ENCODE data around the gene THPO. TPM values are rescaled to one million over a fixed set of nuclear protein-coding genes. Genes with fewer than 3 reads are reported as not detected.

Gene THPO
- polyA plus RNA-seq, 3 donors: not detected

DNA sequence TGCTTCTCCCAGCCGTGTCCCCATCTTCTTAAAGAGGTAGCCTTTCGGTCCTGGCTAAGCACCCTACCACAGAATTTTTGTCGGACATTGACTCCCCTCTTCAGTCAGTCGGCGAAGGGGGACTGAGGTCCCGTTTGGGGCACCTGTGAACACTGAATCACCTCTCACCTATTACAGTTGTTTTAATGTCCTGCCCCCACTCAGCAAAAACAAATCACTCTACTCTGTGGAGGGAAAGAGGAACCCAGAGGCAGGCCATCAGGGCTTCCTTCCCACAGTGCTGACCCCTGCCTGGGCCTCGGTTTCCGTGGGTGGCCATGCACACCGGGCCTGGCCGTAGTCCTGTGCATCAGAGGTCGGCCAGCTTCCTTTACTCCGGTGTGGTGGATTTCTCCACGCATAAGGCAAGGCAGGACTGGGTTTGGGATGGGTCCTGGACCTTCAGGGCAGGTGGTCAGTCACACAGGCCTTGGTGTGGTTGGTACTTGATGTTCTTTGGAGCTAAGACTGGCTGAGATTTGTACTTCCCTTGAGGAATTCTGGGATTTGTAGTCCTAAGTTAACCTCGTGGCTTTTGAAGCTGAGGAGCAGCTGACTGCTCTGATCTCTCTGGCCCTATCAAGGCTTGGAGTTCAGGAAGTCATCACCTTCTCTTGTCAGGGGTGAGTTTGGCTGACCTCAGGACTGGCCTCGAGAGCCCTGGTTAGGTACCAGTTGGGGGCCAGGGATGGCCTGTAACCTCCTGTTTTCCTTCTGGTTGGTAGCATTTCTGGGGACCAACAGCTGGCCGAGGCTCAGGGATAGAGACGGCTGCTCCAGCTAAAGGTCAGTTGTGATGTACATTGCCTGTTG, 41.2 kb downstream of the THPO start:
- Mint-ChIP-seq H3K27ac (peak overlapping the region; percentile 91 to 97 (median 97)), H3K36me3 (peaks cover 58 to 65% of the 10 kb centered on the region in 2 donors), H3K4me1 (peaks cover 51% of the 10 kb centered on the region), H3K4me3 (peak overlapping the region; percentile 90 to 97), H3K9me3 (no peaks in the 10 kb centered on the region), H3K27me3 (ENCODE audit: low read depth in 3 of 3) (peaks cover 1 to 14% (median 10%) of the 10 kb centered on the region in 3 donors)
- Histone ChIP-seq H3K4me3 (replicated peaks in 1 of 3; ENCODE audit: low read depth in 2 of 3, low read length in 3 of 3) (peak overlapping the region; percentile 75 to 84 (median 78)), H3K9me3 (replicated peaks in 1 of 2; ENCODE audit: control insufficient read depth in 1 of 2, insufficient read depth in 1 of 2, low read length in 2 of 2) (no peaks in the 10 kb centered on the region), H3K27ac (ENCODE audit: low read depth in 1 of 2, low read length in 2 of 2) (peak overlapping the region; percentile 78 to 87), H3K9ac (ENCODE audit: insufficient read depth, low read length, poor library complexity, severe bottlenecking) (peak overlapping the region; percentile 84), H3K4me1 (ENCODE audit: control insufficient read depth in 1 of 2, insufficient read depth in 2 of 2, low read length in 2 of 2) (peaks cover 36 to 44% of the 10 kb centered on the region in 2 donors), H3K4me2 (replicated peaks; ENCODE audit: extremely low read depth, low read length, poor library complexity, severe bottlenecking) (peak overlapping the region; percentile 85), H3K27me3 (ENCODE audit: control insufficient read depth in 2 of 2, insufficient read depth in 2 of 2, low read length in 2 of 2) (peaks cover 0 to 4% of the 10 kb centered on the region in 2 donors), H3K36me3 (replicated peaks in 1 of 2; ENCODE audit: control insufficient read depth in 1 of 2, insufficient read depth in 2 of 2, low read length in 2 of 2) (peaks cover 40 to 44% of the 10 kb centered on the region in 2 donors), H4K20me1 (ENCODE audit: insufficient read depth, low read length) (peaks cover 54% of the 10 kb centered on the region), H2AFZ (ENCODE audit: insufficient read depth, low read depth, low read length, poor library complexity, severe bottlenecking) (peak overlapping the region; percentile 78), H3K79me2 (ENCODE audit: insufficient read depth, low read length) (peaks cover 22% of the 10 kb centered on the region)
- intact Hi-C loops (cut with micrococcal nuclease): no loop called here
- 21% methylated on average over 14 of the region's 17 CpGs for WGBS (ENCODE audit: insufficient coverage)
- DNase-seq: peak in 2 of 3 donors; percentile 44 to 58
- TF ChIP-seq, protein P1, sequence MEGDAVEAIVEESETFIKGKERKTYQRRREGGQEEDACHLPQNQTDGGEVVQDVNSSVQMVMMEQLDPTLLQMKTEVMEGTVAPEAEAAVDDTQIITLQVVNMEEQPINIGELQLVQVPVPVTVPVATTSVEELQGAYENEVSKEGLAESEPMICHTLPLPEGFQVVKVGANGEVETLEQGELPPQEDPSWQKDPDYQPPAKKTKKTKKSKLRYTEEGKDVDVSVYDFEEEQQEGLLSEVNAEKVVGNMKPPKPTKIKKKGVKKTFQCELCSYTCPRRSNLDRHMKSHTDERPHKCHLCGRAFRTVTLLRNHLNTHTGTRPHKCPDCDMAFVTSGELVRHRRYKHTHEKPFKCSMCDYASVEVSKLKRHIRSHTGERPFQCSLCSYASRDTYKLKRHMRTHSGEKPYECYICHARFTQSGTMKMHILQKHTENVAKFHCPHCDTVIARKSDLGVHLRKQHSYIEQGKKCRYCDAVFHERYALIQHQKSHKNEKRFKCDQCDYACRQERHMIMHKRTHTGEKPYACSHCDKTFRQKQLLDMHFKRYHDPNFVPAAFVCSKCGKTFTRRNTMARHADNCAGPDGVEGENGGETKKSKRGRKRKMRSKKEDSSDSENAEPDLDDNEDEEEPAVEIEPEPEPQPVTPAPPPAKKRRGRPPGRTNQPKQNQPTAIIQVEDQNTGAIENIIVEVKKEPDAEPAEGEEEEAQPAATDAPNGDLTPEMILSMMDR (IDR thresholded peaks at IDR 0.05): no peak

- Mint-ChIP-seq H3K36me3 (peaks cover 60 to 66% of the 10 kb centered on the region in 2 donors), H3K27ac (peak overlapping the region; percentile 93 to 97 (median 97)), H3K9me3 (no peaks in the 10 kb centered on the region), H3K4me1 (peaks cover 45% of the 10 kb centered on the region), H3K27me3 (ENCODE audit: low read depth in 3 of 3) (peaks cover 0 to 16% (median 10%) of the 10 kb centered on the region in 3 donors), H3K4me3 (peak overlapping the region; percentile 90 to 97)
- H3K79me2 ChIP-seq (ENCODE audit: insufficient read depth, low read length): peaks cover 22% of the 10 kb centered on the region
- H3K27ac ChIP-seq (ENCODE audit: low read depth in 1 of 2, low read length in 2 of 2): peak overlapping the region; percentile 78 to 87
- no peaks in the 10 kb centered on the region for H3K9me3 ChIP-seq (replicated peaks in 1 of 2; ENCODE audit: control insufficient read depth in 1 of 2, insufficient read depth in 1 of 2, low read length in 2 of 2)
- TF ChIP-seq, protein P1 (IDR thresholded peaks at IDR 0.05): no peak
- peak overlapping the region; percentile 75 to 84 (median 78) for H3K4me3 ChIP-seq (replicated peaks in 1 of 3; ENCODE audit: low read depth in 2 of 3, low read length in 3 of 3)
- H4K20me1 ChIP-seq (ENCODE audit: insufficient read depth, low read length): peaks cover 56% of the 10 kb centered on the region
- H3K4me2 ChIP-seq (replicated peaks; ENCODE audit: extremely low read depth, low read length, poor library complexity, severe bottlenecking): peak overlapping the region; percentile 85
- peak; percentile 73 to 83 (median 83) for DNase-seq
- peaks cover 45 to 46% of the 10 kb centered on the region in 2 donors for H3K36me3 ChIP-seq (replicated peaks in 1 of 2; ENCODE audit: control insufficient read depth in 1 of 2, insufficient read depth in 2 of 2, low read length in 2 of 2)
- H3K9ac ChIP-seq (ENCODE audit: insufficient read depth, low read length, poor library complexity, severe bottlenecking): peak overlapping the region; percentile 84
- peak overlapping the region; percentile 78 for H2AFZ ChIP-seq (ENCODE audit: insufficient read depth, low read depth, low read length, poor library complexity, severe bottlenecking)
- H3K27me3 ChIP-seq (ENCODE audit: control insufficient read depth in 2 of 2, insufficient read depth in 2 of 2, low read length in 2 of 2): peaks cover 0 to 4% of the 10 kb centered on the region in 2 donors
- intact Hi-C loops (cut with micrococcal nuclease): no loop called here
- peaks cover 33 to 40% of the 10 kb centered on the region in 2 donors for H3K4me1 ChIP-seq (ENCODE audit: control insufficient read depth in 1 of 2, insufficient read depth in 2 of 2, low read length in 2 of 2)
- WGBS (ENCODE audit: insufficient coverage): under 1% methylated on average over 69 of the region's 77 CpGs
Measured at GRCh38 chr3:184335661-184336546, 42.1 kb downstream of the THPO start.
